HCT116 (cell line): ENCODE measurements around the gene PDLIM3. TPM values are rescaled to one million over a fixed set of nuclear protein-coding genes. Genes with fewer than 3 reads are reported as not detected.

Experiments
- ATAC-seq: fragments of 200-7000 bp; cut with Tn5 transposase; 2 replicates; pipeline ENCODE4 v1.9.1; 2020; ENCODE audit warnings: mild to moderate bottlenecking, moderate library complexity
- BruUV-seq: library from RNA; stranded (reverse); fragments of 400-500 nt; replicated peaks from 2 replicates; lab custom pipeline; 2021; lab: Mats Ljungman, UMichigan
- CTCF ChIA-PET: fragments of 300-600 bp; sonication (Branson Sonifier 250); formaldehyde crosslinking; loops from one replicate; lab custom pipeline; 2021; ENCODE audit warnings: antibody characterized with exemption; lab: Charles Lee
- POLR2A ChIA-PET: fragments of 300-600, 350-600 bp; sonication (Branson Sonifier 250); formaldehyde crosslinking; loops from one replicate; lab custom pipeline; 2021; ENCODE audit warnings: antibody characterized with exemption; lab: Charles Lee
- RAD21 ChIA-PET, 2 experiments: fragments of 300-600 bp; sonication (Branson Sonifier 250); formaldehyde crosslinking; loops; one replicate each; lab custom pipeline; 2023; ENCODE audit warnings: low total read pairs in 2 of 2; ENCODE audit not compliant: uncharacterized antibody in 2 of 2, unreplicated experiment in 2 of 2, low non-redundant PET in 1 of 2; lab: Charles Lee
- DNase-seq: peaks from one replicate; pipeline ENCODE4 v3.0.0-alpha.2; 2010; ENCODE audit warnings: low read depth, low spot score
- H2AFZ ChIP-seq: fragments of 200-600 bp; shearing (Covaris generic), sonication (generic); 2 replicates; pipeline ENCODE4 v1.6.1; 2017; ENCODE audit warnings: low read depth, mixed run types, mixed read lengths, antibody characterized with exemption, low read length; ENCODE audit not compliant: poor library complexity, severe bottlenecking
- H3K27ac ChIP-seq: 2 replicates; pipeline ENCODE4 v1.5.1; 2012; ENCODE audit warnings: low read depth, low read length
- H3K27me3 ChIP-seq: fragments of 200-600 bp; sonication (generic); 2 replicates; pipeline ENCODE4 v1.6.1; 2016; ENCODE audit warnings: mixed run types, low read length, mixed read lengths; ENCODE audit not compliant: insufficient read depth
- H3K36me3 ChIP-seq, 2 experiments: fragments of 200-500 bp in 1 of 2; fragments of 200-600 bp in 1 of 2; sonication (Bioruptor generic) in 1 of 2; sonication (generic) in 1 of 2; 2 replicates each; pipeline versions ENCODE4 v1.5.1 to v1.6.1; 2014 to 2016; ENCODE audit warnings: low read length in 2 of 2, inconsistent platforms in 1 of 2, mixed read lengths in 1 of 2, mixed run types in 1 of 2; ENCODE audit not compliant: insufficient read depth in 2 of 2, control insufficient read depth in 1 of 2
- H3K4me1 ChIP-seq, 2 experiments: fragments of 200-600 bp in 1 of 2; sonication (generic) in 1 of 2; 2 replicates each; pipeline versions ENCODE4 v1.5.1 to v1.6.1; 2012 to 2017; ENCODE audit warnings: low read length in 2 of 2, inconsistent platforms in 1 of 2, mild to moderate bottlenecking in 1 of 2, mixed read lengths in 1 of 2, mixed run types in 1 of 2, moderate library complexity in 1 of 2; ENCODE audit not compliant: insufficient read depth in 2 of 2, control insufficient read depth in 1 of 2
- H3K4me2 ChIP-seq: fragments of 200-600 bp; sonication (generic); 2 replicates; pipeline ENCODE4 v1.6.1; 2017; ENCODE audit warnings: mixed run types, low read length, mixed read lengths
- H3K4me3 ChIP-seq, 2 experiments: fragments of 200-600 bp in 1 of 2; sonication (generic) in 1 of 2; replicated peaks in 1 of 2; 2 replicates each; pipeline ENCODE4 v1.5.1; 2011 to 2016; ENCODE audit warnings: low read length in 2 of 2, control low read depth in 1 of 2, low read depth in 1 of 2, mild to moderate bottlenecking in 1 of 2, mixed read lengths in 1 of 2, mixed run types in 1 of 2
- H3K79me2 ChIP-seq: fragments of 200-600 bp; sonication (generic); 2 replicates; pipeline ENCODE4 v1.6.1; 2017; ENCODE audit warnings: mild to moderate bottlenecking, mixed run types, low read length, moderate library complexity, mixed read lengths; ENCODE audit not compliant: insufficient read depth
- H3K9ac ChIP-seq: fragments of 200-600 bp; sonication (generic); 2 replicates; pipeline ENCODE4 v1.6.1; 2016; ENCODE audit warnings: low read length, mixed read lengths
- H3K9me2 ChIP-seq: fragments of 200-600 bp; sonication (generic), shearing (Covaris generic); 2 replicates; pipeline ENCODE4 v1.6.1; 2017; ENCODE audit warnings: mixed run types, mild to moderate bottlenecking, moderate library complexity; ENCODE audit not compliant: insufficient read depth
- H3K9me3 ChIP-seq, 2 experiments: fragments of 200-500 bp in 1 of 2; fragments of 200-600 bp in 1 of 2; sonication (Bioruptor generic) in 1 of 2; sonication (generic) in 1 of 2; 2 replicates each; pipeline ENCODE4 v1.6.1; 2014 to 2017; ENCODE audit warnings: low read length in 2 of 2, mixed read lengths in 2 of 2, inconsistent platforms in 1 of 2, low read depth in 1 of 2, mild to moderate bottlenecking in 1 of 2, mixed run types in 1 of 2, moderate library complexity in 1 of 2; ENCODE audit not compliant: control insufficient read depth in 1 of 2, insufficient read depth in 1 of 2
- H4K20me1 ChIP-seq: fragments of 200-600 bp; sonication (generic), shearing (Covaris generic); 2 replicates; pipeline ENCODE4 v1.6.1; 2017; ENCODE audit warnings: mixed run types, mild to moderate bottlenecking, moderate library complexity; ENCODE audit not compliant: insufficient read depth
- CEBPB ChIP-seq: IDR thresholded peaks from 2 replicates; pipeline ENCODE4 v1.6.1; 2012; ENCODE audit warnings: low read depth
- CTCF ChIP-seq, 3 experiments: fragments of 200-600 bp in 1 of 3; sonication (generic) in 1 of 3; IDR thresholded peaks in 2 of 3; conservative IDR thresholded peaks in 1 of 3; 2 replicates each; pipeline ENCODE4 v1.5.1; 2012 to 2017; ENCODE audit warnings: low read depth in 2 of 3, low read length in 2 of 3, antibody characterized with exemption in 1 of 3, borderline replicate concordance in 1 of 3, control low read depth in 1 of 3, mild to moderate bottlenecking in 1 of 3, mixed read lengths in 1 of 3, mixed run types in 1 of 3, moderate library complexity in 1 of 3; ENCODE audit not compliant: insufficient read depth in 1 of 3
- EGR1 ChIP-seq: IDR thresholded peaks from 2 replicates; pipeline ENCODE4 v1.6.1; 2012; ENCODE audit warnings: low read depth
- ELF1 ChIP-seq: IDR thresholded peaks from 2 replicates; pipeline ENCODE4 v1.6.1; 2012; ENCODE audit warnings: low read depth, borderline replicate concordance
- EZH2 ChIP-seq: fragments of 200-600 bp; sonication (generic); IDR thresholded peaks from 2 replicates; pipeline ENCODE4 v1.6.1; 2017; ENCODE audit warnings: antibody characterized with exemption, mixed run types
- EZH2phosphoT487 ChIP-seq: fragments of 200-600 bp; IDR thresholded peaks from 2 replicates; pipeline ENCODE4 v1.6.1; 2018; ENCODE audit warnings: antibody characterized with exemption, borderline replicate concordance
- JUND ChIP-seq: IDR thresholded peaks from 2 replicates; pipeline ENCODE4 v1.6.1; 2012
- POLR2A ChIP-seq: IDR thresholded peaks from 2 replicates; pipeline ENCODE4 v1.7.0; 2011; ENCODE audit warnings: borderline replicate concordance; ENCODE audit not compliant: insufficient read depth, insufficient read length; ENCODE audit errors: extremely low read depth
- POLR2AphosphoS5 ChIP-seq: IDR thresholded peaks from 2 replicates; pipeline ENCODE4 v1.6.1; 2011; ENCODE audit warnings: mild to moderate bottlenecking, low read depth, low read length, moderate library complexity
- REST ChIP-seq: IDR thresholded peaks from 2 replicates; pipeline ENCODE4 v1.6.1; 2012; ENCODE audit warnings: low read depth
- SIN3A ChIP-seq: IDR thresholded peaks from 2 replicates; pipeline ENCODE4 v1.6.1; 2012; ENCODE audit warnings: low read depth
- SP1 ChIP-seq: IDR thresholded peaks from 2 replicates; pipeline ENCODE4 v1.6.1; 2012; ENCODE audit warnings: low read depth
- SRF ChIP-seq: IDR thresholded peaks from 2 replicates; pipeline ENCODE4 v1.6.1; 2012; ENCODE audit warnings: low read depth
- TCF7L2 ChIP-seq: IDR thresholded peaks from 2 replicates; pipeline ENCODE4 v1.7.0; 2011; ENCODE audit warnings: borderline replicate concordance, inconsistent platforms; ENCODE audit not compliant: insufficient read depth, insufficient read length; ENCODE audit errors: extremely low read depth
- YY1 ChIP-seq: IDR thresholded peaks from 2 replicates; pipeline ENCODE4 v1.6.1; 2011; ENCODE audit warnings: low read length, low read depth, moderate library complexity, mild to moderate bottlenecking; ENCODE audit not compliant: insufficient replicate concordance; ENCODE audit errors: extremely low read depth
- ZFX ChIP-seq: fragments of 450-650 bp; IDR thresholded peaks from 2 replicates; pipeline ENCODE4 v1.6.1; 2017
- ZNF274 ChIP-seq: fragments of 200-500 bp; sonication (Bioruptor generic); IDR thresholded peaks from 2 replicates; pipeline ENCODE4 v1.6.1; 2014; ENCODE audit warnings: mild to moderate bottlenecking, low read depth, low read length, inconsistent platforms
- intact Hi-C: fragments of 100-400 bp; cut with micrococcal nuclease; formaldehyde crosslinking; loops from 2 replicates; pipeline ENCODE4 v1.10.0; 2022
- total RNA-seq: library from RNA; stranded (reverse); gene quantifications from one replicate; pipeline ENCODE4 v1.2.1, GENCODE V29; 2021; ENCODE audit not compliant: unreplicated experiment
- TF ChIP-seq, protein P1 (sequence below): IDR thresholded peaks from 2 replicates; pipeline ENCODE4 v1.6.1; 2011; ENCODE audit warnings: mild to moderate bottlenecking, low read length, moderate library complexity; ENCODE audit not compliant: insufficient replicate concordance; ENCODE audit errors: extremely low read depth
- TF ChIP-seq, protein P2 (sequence below): IDR thresholded peaks from 2 replicates; pipeline ENCODE4 v1.6.1; 2012

PDLIM3 gene
- total RNA-seq, 1 experiment from 2014 or later: 11.5 TPM

DNA sequence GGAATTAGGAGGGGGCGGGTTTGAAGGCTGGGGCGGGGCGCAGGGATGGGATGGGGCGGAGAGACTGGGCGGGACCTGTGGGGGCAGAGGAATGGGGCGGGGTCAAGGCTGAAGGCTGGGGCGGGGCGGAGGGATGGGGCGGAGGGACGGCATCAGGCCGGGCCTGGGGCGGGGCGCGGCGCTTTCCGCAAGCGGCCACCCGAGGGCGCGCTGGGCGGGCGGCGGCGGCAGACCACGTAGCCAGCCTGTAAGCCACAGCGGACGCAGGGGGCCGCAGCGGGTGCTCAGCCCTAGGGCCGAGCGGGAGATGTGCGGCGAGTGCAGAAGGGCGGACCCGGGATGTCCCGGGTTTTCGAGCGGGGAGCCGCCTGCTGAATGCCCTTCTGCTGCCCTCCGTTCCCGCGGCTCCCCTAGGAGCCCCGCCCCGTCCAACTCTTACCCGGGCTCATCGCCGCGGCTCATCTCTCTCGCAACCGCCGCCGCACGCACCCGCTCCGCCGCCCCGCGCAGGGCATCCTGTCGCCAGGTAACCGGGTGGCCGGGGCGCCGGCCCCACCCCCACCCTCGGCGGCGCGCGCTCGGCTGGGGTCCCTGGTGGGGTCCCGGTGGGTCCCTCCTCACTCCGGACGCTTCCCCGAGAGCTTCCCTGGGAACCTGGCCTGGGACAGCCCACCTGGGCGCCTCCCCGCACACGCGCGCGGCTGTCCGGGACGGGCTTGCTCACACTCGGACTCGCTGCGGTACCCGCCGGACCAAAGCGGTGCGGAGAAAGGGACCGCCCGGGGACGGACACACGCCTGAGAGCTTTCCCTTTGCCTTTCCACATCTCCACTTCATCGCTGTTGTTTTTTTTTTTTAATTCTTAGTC lies 63.8 kb downstream of the PDLIM3 start, which contains the start of gene CCDC110:
Gene CCDC110, minus strand, starts transcription at position 499 of the 868 bp plus-strand sequence. Its CDS starts 50 bp downstream, at position 449.
- ATAC-seq (peak; percentile 95), DNase-seq (peak; percentile 80)
- Histone ChIP-seq H3K9me2 (no peaks in the 10 kb centered on the region), H3K9ac (peak within 1 kb of the TSS; percentile 65), H3K79me2 (no peaks in the 10 kb centered on the region), H3K27me3 (no peaks in the 10 kb centered on the region), H3K4me3 (peak within 1 kb of the TSS; percentile 71), H2AFZ (peak within 1 kb of the TSS; percentile 88), H3K9me3 (no peaks in the 10 kb centered on the region), H4K20me1 (no peaks in the 10 kb centered on the region), H3K27ac (peak within 1 kb of the TSS; percentile 42; the same call in 1 of the 2 replicates), H3K4me2 (peak within 1 kb of the TSS; percentile 94), H3K4me1 (peaks cover 2 to 12% of the 10 kb centered on the region in 2 experiments; a peak in 3 of 4 replicates), H3K36me3 (no peaks in the 10 kb centered on the region)
- POLR2A ChIA-PET: no interaction called here
- intact Hi-C loops: loop anchor here (1.0 to 5.0 kb wide), 3 partner anchors 117 to 566 kb away; no protein-coding TSS in a partner anchor
- CTCF ChIA-PET: no interaction called here
- BruUV-seq: no TSS peak
- RAD21 ChIA-PET: no interaction called here
- TF ChIP-seq ZNF274: no peak
- no peak for TF ChIP-seq REST
- no peak for TF ChIP-seq SRF
- no peak for TF ChIP-seq YY1
- TF ChIP-seq EGR1: no peak
- TF ChIP-seq, protein P1, sequence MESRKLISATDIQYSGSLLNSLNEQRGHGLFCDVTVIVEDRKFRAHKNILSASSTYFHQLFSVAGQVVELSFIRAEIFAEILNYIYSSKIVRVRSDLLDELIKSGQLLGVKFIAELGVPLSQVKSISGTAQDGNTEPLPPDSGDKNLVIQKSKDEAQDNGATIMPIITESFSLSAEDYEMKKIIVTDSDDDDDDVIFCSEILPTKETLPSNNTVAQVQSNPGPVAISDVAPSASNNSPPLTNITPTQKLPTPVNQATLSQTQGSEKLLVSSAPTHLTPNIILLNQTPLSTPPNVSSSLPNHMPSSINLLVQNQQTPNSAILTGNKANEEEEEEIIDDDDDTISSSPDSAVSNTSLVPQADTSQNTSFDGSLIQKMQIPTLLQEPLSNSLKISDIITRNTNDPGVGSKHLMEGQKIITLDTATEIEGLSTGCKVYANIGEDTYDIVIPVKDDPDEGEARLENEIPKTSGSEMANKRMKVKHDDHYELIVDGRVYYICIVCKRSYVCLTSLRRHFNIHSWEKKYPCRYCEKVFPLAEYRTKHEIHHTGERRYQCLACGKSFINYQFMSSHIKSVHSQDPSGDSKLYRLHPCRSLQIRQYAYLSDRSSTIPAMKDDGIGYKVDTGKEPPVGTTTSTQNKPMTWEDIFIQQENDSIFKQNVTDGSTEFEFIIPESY: no peak
- no peak; the same call in 1 of the 2 replicates for TF ChIP-seq SIN3A
- no peak for TF ChIP-seq ELF1
- peak; percentile 33 to 51 (median 50); a peak in 5 of 6 replicates for TF ChIP-seq CTCF (IDR thresholded peaks at IDR 0.05 in 2 of 3, conservative IDR thresholded peaks at IDR 0.05 in 1 of 3; ENCODE audit: borderline replicate concordance in 1 of 3, insufficient read depth in 1 of 3, low read depth in 2 of 3, low read length in 2 of 3)
- no peak for TF ChIP-seq ZFX
- no peak for TF ChIP-seq SP1
- TF ChIP-seq JUND: no peak
- no peak for TF ChIP-seq TCF7L2
- TF ChIP-seq EZH2phosphoT487: no peak
- no peak; the same call in 1 of the 2 replicates for TF ChIP-seq CEBPB
- TF ChIP-seq POLR2AphosphoS5: peak; percentile 53
- no peak for TF ChIP-seq EZH2
- TF ChIP-seq, protein P2, sequence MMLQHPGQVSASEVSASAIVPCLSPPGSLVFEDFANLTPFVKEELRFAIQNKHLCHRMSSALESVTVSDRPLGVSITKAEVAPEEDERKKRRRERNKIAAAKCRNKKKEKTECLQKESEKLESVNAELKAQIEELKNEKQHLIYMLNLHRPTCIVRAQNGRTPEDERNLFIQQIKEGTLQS: no peak
- no peak for TF ChIP-seq POLR2A
